ENCODE measurements around the gene EIF2B1.

- TF ChIP-seq, protein P1, sequence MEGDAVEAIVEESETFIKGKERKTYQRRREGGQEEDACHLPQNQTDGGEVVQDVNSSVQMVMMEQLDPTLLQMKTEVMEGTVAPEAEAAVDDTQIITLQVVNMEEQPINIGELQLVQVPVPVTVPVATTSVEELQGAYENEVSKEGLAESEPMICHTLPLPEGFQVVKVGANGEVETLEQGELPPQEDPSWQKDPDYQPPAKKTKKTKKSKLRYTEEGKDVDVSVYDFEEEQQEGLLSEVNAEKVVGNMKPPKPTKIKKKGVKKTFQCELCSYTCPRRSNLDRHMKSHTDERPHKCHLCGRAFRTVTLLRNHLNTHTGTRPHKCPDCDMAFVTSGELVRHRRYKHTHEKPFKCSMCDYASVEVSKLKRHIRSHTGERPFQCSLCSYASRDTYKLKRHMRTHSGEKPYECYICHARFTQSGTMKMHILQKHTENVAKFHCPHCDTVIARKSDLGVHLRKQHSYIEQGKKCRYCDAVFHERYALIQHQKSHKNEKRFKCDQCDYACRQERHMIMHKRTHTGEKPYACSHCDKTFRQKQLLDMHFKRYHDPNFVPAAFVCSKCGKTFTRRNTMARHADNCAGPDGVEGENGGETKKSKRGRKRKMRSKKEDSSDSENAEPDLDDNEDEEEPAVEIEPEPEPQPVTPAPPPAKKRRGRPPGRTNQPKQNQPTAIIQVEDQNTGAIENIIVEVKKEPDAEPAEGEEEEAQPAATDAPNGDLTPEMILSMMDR (IDR thresholded peaks at IDR 0.05), result no peak
- TF ChIP-seq POLR2A (IDR thresholded peaks at IDR 0.05) (no peak), POLR2AphosphoS5 (IDR thresholded peaks at IDR 0.05) (no peak), EP300 (IDR thresholded peaks at IDR 0.05) (no peak)
Measured at GRCh38 chr12:123578243-123578642, 55.2 kb downstream of the EIF2B1 start.

All from sigmoid colon (tissue), 4 donors.